SK-N-SH (cell line): ENCODE data around the gene ADGRB2. TPM values are rescaled to one million over a fixed set of nuclear protein-coding genes. Genes with fewer than 3 reads are reported as not detected.
A peak's percentile ranks its signal among the peaks of the same experiment; 100 is the strongest.

Experiments used
- CTCF ChIA-PET: fragments of 300-600, 350-600 bp; formaldehyde crosslinking; extraction: SDS; loops from one replicate; lab custom pipeline; 2021; lab: Yijun Ruan, JAX
- POLR2A ChIA-PET: fragments of 350-600 bp; sonication (Branson Sonifier 250); formaldehyde crosslinking; extraction: SDS; loops from one replicate; lab custom pipeline; 2020; ENCODE audit warnings: antibody characterized with exemption, inconsistent platforms; lab: Yijun Ruan, JAX
- DNase-seq: peaks from one replicate; pipeline ENCODE4 v3.0.0; 2012
- H2AFZ ChIP-seq: fragments of 200-600 bp; sonication (generic); 2 replicates; pipeline ENCODE4 v1.8.1; 2016; ENCODE audit warnings: antibody characterized with exemption, mild to moderate bottlenecking, low read depth
- H3F3A ChIP-seq: fragments of 200-600 bp; sonication (generic); replicated peaks from 2 replicates; pipeline ENCODE3; 2016; ENCODE audit warnings: antibody characterized with exemption, mild to moderate bottlenecking; ENCODE audit not compliant: insufficient read depth
- H3K27ac ChIP-seq, 2 experiments: fragments of 200-500 bp in 1 of 2; fragments of 200-600 bp in 1 of 2; sonication (Bioruptor generic) in 1 of 2; sonication (generic), shearing (Covaris generic) in 1 of 2; 2 replicates each; pipeline versions ENCODE4 v1.5.1 to v1.6.1; 2014 to 2016; ENCODE audit warnings: low read depth in 2 of 2, inconsistent platforms in 1 of 2, low read length in 1 of 2, mild to moderate bottlenecking in 1 of 2, mixed read lengths in 1 of 2
- H3K27me3 ChIP-seq: fragments of 200-600 bp; sonication (generic), shearing (Covaris generic); 2 replicates; pipeline ENCODE4 v1.6.1; 2016; ENCODE audit warnings: mixed run types; ENCODE audit not compliant: insufficient read depth
- H3K36me3 ChIP-seq, 2 experiments: fragments of 200-500 bp in 1 of 2; fragments of 200-600 bp in 1 of 2; sonication (Bioruptor generic) in 1 of 2; sonication (generic) in 1 of 2; replicated peaks in 1 of 2; 2 replicates each; pipeline versions ENCODE3 to v1.5.1; 2014 to 2016; ENCODE audit warnings: low read length in 1 of 2, mild to moderate bottlenecking in 1 of 2; ENCODE audit not compliant: insufficient read depth in 2 of 2, control insufficient read depth in 1 of 2
- H3K4me1 ChIP-seq, 2 experiments: fragments of 200-500 bp in 1 of 2; fragments of 200-600 bp in 1 of 2; sonication (Bioruptor generic) in 1 of 2; sonication (generic), shearing (Covaris generic) in 1 of 2; 2 replicates each; pipeline versions ENCODE4 v1.5.1 to v1.6.1; 2014 to 2016; ENCODE audit warnings: low read depth in 1 of 2, low read length in 1 of 2, mixed run types in 1 of 2; ENCODE audit not compliant: insufficient read depth in 2 of 2, control insufficient read depth in 1 of 2
- H3K4me2 ChIP-seq: fragments of 200-600 bp; sonication (generic), shearing (Covaris generic); 2 replicates; pipeline ENCODE4 v1.6.1; 2017; ENCODE audit warnings: mixed run types
- H3K4me3 ChIP-seq, 2 experiments: fragments of 200-500 bp in 1 of 2; fragments of 200-600 bp in 1 of 2; sonication (Bioruptor generic) in 1 of 2; sonication (generic), shearing (Covaris generic) in 1 of 2; 2 replicates each; pipeline versions ENCODE4 v1.5.1 to v1.8.1; 2014 to 2016; ENCODE audit warnings: low read depth in 2 of 2, inconsistent platforms in 1 of 2, low read length in 1 of 2, mild to moderate bottlenecking in 1 of 2, mixed read lengths in 1 of 2, moderate library complexity in 1 of 2
- H3K79me2 ChIP-seq: fragments of 200-600 bp; sonication (generic); 2 replicates; pipeline ENCODE4 v1.8.1; 2017; ENCODE audit warnings: mild to moderate bottlenecking; ENCODE audit not compliant: insufficient read depth
- H3K9ac ChIP-seq: fragments of 200-600 bp; sonication (generic); 2 replicates; pipeline ENCODE4 v1.6.1; 2017; ENCODE audit warnings: mixed run types
- H3K9me2 ChIP-seq: fragments of 200-600 bp; sonication (generic); 2 replicates; pipeline ENCODE4 v1.6.1; 2017; ENCODE audit warnings: mixed run types
- H3K9me3 ChIP-seq: fragments of 200-600 bp; sonication (generic); 2 replicates; pipeline ENCODE4 v1.6.1; 2017; ENCODE audit warnings: mixed run types, mild to moderate bottlenecking, moderate library complexity
- H4K20me1 ChIP-seq: fragments of 200-600 bp; sonication (generic); 2 replicates; pipeline ENCODE4 v1.6.1; 2017; ENCODE audit warnings: mild to moderate bottlenecking, mixed run types; ENCODE audit not compliant: insufficient read depth
- CHD2 ChIP-seq: fragments of 150-350 bp; IDR thresholded peaks from 2 replicates; pipeline ENCODE4 v1.6.1; 2018; ENCODE audit warnings: low read length; ENCODE audit not compliant: partially characterized antibody
- ELF1 ChIP-seq: IDR thresholded peaks from 2 replicates; pipeline ENCODE4 v1.4.0; 2012
- EP300 ChIP-seq, 2 experiments: IDR thresholded peaks; 2 replicates each; pipeline versions ENCODE4 v1.4.0 to v1.6.1; 2012; ENCODE audit warnings: borderline replicate concordance in 1 of 2, low read depth in 1 of 2, low read length in 1 of 2
- GABPA ChIP-seq: IDR thresholded peaks from 2 replicates; pipeline ENCODE4 v1.4.0; 2012; ENCODE audit warnings: low read depth, mild to moderate bottlenecking
- JUND ChIP-seq: IDR thresholded peaks from 2 replicates; pipeline ENCODE4 v1.4.0; 2012
- MEF2A ChIP-seq: IDR thresholded peaks from 2 replicates; pipeline ENCODE4 v1.4.0; 2012; ENCODE audit warnings: low read depth, borderline replicate concordance
- NFIC ChIP-seq: IDR thresholded peaks from 2 replicates; pipeline ENCODE4 v1.4.0; 2012; ENCODE audit warnings: borderline replicate concordance
- NRF1 ChIP-seq: IDR thresholded peaks from 2 replicates; pipeline ENCODE4 v1.6.1; 2012; ENCODE audit warnings: low read depth, mild to moderate bottlenecking, low read length
- RCOR1 ChIP-seq: fragments of 150-350 bp; IDR thresholded peaks from 2 replicates; pipeline ENCODE4 v1.6.1; 2017; ENCODE audit warnings: antibody characterized with exemption, low read length
- RFX5 ChIP-seq: IDR thresholded peaks from 2 replicates; pipeline ENCODE4 v1.6.1; 2012; ENCODE audit warnings: mild to moderate bottlenecking, improper control_type of control experiment, low read length
- RXRA ChIP-seq: IDR thresholded peaks from 2 replicates; pipeline ENCODE4 v1.4.0; 2012; ENCODE audit warnings: low read depth, mild to moderate bottlenecking, borderline replicate concordance
- SMC3 ChIP-seq: IDR thresholded peaks from 2 replicates; pipeline ENCODE4 v1.6.1; 2012; ENCODE audit warnings: low read depth, low read length, improper control_type of control experiment
- TCF12 ChIP-seq: IDR thresholded peaks from 2 replicates; pipeline ENCODE4 v1.4.0; 2012
- USF2 ChIP-seq: fragments of 150-350 bp; IDR thresholded peaks from 2 replicates; pipeline ENCODE4 v1.6.1; 2017; ENCODE audit warnings: antibody characterized with exemption, low read length, low read depth, borderline replicate concordance
- WGBS: methylation state at CpG from one replicate; pipeline ENCODE4 v1.1.6; 2017; ENCODE audit warnings: low lambda C conversion rate; 5-methylcytosine and 5-hydroxymethylcytosine counted together
- polyA plus RNA-seq, 3 experiments: library from polyadenylated mRNA; depleted of rRNA; stranded (reverse); fragments of >200 nt; gene quantifications; 2 replicates each; pipeline ENCODE4 v1.2.3, GENCODE V29; 2012
- TF ChIP-seq, protein P1 (sequence below): IDR thresholded peaks from 2 replicates; pipeline ENCODE4 v1.6.1; 2012; ENCODE audit warnings: mild to moderate bottlenecking, low read depth, low read length, moderate library complexity
- TF ChIP-seq, protein P2 (sequence below): IDR thresholded peaks from 2 replicates; pipeline ENCODE4 v1.4.0; 2012; ENCODE audit warnings: low read depth
- TF ChIP-seq, protein P3 (sequence below): IDR thresholded peaks from 2 replicates; pipeline ENCODE4; 2012

ADGRB2 gene
- polyA plus RNA-seq, 1 of the 3 experiments (the other 2 are of a cell fraction), result 13.0 TPM

DNA sequence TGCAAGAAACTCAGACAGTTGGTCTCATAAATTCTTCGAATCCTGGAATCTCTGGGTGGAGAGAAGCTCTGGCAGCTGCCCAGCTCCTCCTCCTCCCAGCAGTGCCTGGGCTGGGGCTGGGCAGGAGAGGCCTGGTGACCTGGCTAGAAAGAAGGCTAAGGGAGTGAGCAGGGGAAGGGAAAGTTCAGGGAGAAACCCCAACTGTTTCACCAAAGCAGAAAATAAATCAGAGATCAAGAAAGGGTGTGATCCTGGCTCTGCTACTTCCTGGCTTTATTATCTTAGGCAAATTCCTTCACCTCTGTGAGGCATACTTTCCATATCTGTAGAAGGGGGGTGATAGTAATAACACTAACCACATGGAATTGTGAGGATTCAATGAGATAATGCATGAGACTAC, 51.5 kb downstream of the ADGRB2 start (continued):
- TF ChIP-seq, protein P1, sequence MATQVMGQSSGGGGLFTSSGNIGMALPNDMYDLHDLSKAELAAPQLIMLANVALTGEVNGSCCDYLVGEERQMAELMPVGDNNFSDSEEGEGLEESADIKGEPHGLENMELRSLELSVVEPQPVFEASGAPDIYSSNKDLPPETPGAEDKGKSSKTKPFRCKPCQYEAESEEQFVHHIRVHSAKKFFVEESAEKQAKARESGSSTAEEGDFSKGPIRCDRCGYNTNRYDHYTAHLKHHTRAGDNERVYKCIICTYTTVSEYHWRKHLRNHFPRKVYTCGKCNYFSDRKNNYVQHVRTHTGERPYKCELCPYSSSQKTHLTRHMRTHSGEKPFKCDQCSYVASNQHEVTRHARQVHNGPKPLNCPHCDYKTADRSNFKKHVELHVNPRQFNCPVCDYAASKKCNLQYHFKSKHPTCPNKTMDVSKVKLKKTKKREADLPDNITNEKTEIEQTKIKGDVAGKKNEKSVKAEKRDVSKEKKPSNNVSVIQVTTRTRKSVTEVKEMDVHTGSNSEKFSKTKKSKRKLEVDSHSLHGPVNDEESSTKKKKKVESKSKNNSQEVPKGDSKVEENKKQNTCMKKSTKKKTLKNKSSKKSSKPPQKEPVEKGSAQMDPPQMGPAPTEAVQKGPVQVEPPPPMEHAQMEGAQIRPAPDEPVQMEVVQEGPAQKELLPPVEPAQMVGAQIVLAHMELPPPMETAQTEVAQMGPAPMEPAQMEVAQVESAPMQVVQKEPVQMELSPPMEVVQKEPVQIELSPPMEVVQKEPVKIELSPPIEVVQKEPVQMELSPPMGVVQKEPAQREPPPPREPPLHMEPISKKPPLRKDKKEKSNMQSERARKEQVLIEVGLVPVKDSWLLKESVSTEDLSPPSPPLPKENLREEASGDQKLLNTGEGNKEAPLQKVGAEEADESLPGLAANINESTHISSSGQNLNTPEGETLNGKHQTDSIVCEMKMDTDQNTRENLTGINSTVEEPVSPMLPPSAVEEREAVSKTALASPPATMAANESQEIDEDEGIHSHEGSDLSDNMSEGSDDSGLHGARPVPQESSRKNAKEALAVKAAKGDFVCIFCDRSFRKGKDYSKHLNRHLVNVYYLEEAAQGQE, result no peak
- TF ChIP-seq RCOR1, result no peak

- WGBS, result 83% methylated on average over 4 of the region's 4 CpGs
- H3K9me3 ChIP-seq, result no peaks in the 10 kb centered on the region
- H2AFZ ChIP-seq, result peak overlapping the region; percentile 19; the same call in 1 of the 2 replicates
- peaks cover 33 to 34% of the 10 kb centered on the region in 2 experiments; a peak in 3 of 4 replicates for H3K4me1 ChIP-seq
- peak overlapping the region; percentile 65; the same call in 1 of the 2 replicates for H3K9ac ChIP-seq
- no peak overlapping the region for H3K4me3 ChIP-seq
- H3K4me2 ChIP-seq, result peak overlapping the region; percentile 61
- no peaks in the 10 kb centered on the region for H3K9me2 ChIP-seq
- peak overlapping the region; percentile 71 to 94; a peak in 3 of 4 replicates for H3K27ac ChIP-seq
- TF ChIP-seq GABPA (no peak), TCF12 (no peak), NFIC (no peak), MEF2A (no peak), RXRA (no peak), CHD2 (no peak), JUND (no peak), SMC3 (no peak), USF2 (no peak), NRF1 (no peak), ELF1 (no peak), RCOR1 (no peak), RFX5 (no peak), EP300 (IDR thresholded peaks at IDR 0.05; ENCODE audit: borderline replicate concordance in 1 of 2, low read depth in 1 of 2, low read length in 1 of 2) (no peak)
- TF ChIP-seq, protein P1, result no peak
- TF ChIP-seq, protein P2, sequence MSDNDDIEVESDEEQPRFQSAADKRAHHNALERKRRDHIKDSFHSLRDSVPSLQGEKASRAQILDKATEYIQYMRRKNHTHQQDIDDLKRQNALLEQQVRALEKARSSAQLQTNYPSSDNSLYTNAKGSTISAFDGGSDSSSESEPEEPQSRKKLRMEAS, result no peak
- TF ChIP-seq, protein P3, sequence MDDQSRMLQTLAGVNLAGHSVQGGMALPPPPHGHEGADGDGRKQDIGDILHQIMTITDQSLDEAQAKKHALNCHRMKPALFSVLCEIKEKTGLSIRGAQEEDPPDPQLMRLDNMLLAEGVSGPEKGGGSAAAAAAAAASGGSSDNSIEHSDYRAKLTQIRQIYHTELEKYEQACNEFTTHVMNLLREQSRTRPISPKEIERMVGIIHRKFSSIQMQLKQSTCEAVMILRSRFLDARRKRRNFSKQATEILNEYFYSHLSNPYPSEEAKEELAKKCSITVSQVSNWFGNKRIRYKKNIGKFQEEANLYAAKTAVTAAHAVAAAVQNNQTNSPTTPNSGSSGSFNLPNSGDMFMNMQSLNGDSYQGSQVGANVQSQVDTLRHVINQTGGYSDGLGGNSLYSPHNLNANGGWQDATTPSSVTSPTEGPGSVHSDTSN, result no peak
- no peaks in the 10 kb centered on the region for H3K27me3 ChIP-seq
- H4K20me1 ChIP-seq, result no peaks in the 10 kb centered on the region
- no peak for DNase-seq
- H3K79me2 ChIP-seq, result no peaks in the 10 kb centered on the region
- ChIA-PET CTCF (interaction anchor here (1.0 to 10.3 kb wide), 8 partner anchors 11 to 252 kb away, joined by 3 to 156 read pairs (median 35); partner anchors contain the start of genes ADGRB2 and COL16A1), POLR2A (no interaction called here)
- no peaks in the 10 kb centered on the region for H3K36me3 ChIP-seq
- peaks cover 32% of the 10 kb centered on the region for H3F3A ChIP-seq
Measured at GRCh38 chr1:31712068-31712467, 52.1 kb downstream of the ADGRB2 start.
